Measurements from ENCODE around the gene AASDH. TPM values are rescaled to one million over a fixed set of nuclear protein-coding genes. Genes with fewer than 3 reads are reported as not detected.

AASDH gene
- total and polyA plus RNA-seq, 2 of the 4 experiments (the other 2 are of a cell fraction): 4.7 to 12.0 TPM

DNA sequence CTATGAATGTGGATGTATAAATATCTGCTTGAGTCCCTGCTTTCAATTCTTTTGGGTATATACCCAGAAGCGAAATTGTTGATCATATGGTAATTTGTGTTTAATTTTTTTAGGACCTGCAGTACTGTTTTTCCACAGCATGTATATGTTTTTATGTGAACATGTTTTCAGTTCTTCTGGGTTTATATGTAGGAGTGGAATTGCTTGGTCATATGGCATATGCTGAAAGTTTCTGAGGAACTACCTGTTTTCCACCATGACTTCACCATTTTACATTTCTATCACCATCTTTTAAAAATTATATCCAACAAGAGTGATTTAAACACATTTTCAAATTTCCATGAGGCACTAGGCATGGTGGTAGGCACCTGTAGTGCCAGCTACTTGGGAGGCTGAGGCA, 39.9 kb upstream of the AASDH start:
- intact Hi-C loops (cut with micrococcal nuclease): no loop called here
- Histone ChIP-seq H3K9me1 (ENCODE audit: insufficient read depth, low read length) (no peaks in the 10 kb centered on the region), H2BK120ac (ENCODE audit: low read depth, low read length) (no peak overlapping the region), H3K4ac (ENCODE audit: low read depth, low read length) (no peak overlapping the region), H3K9ac (ENCODE audit: low read depth, low read length) (no peak overlapping the region), H2AK5ac (ENCODE audit: low read depth, low read length) (no peak overlapping the region), H3K36me3 (ENCODE audit: control insufficient read depth, insufficient read depth, low read length) (no peaks in the 10 kb centered on the region), H3K9me3 (ENCODE audit: control insufficient read depth, insufficient read depth, low read length) (no peaks in the 10 kb centered on the region), H2AK9ac (replicated peaks; ENCODE audit: low read depth, low read length, poor library complexity) (no peak overlapping the region), H3K4me1 (ENCODE audit: control insufficient read depth, insufficient read depth, low read length) (no peaks in the 10 kb centered on the region), H3K27me3 (ENCODE audit: control insufficient read depth, insufficient read depth, low read length) (no peaks in the 10 kb centered on the region), H4K91ac (ENCODE audit: insufficient read depth, low read depth, low read length) (no peak overlapping the region), H3K79me1 (ENCODE audit: low read depth in 1 of 2, low read length in 2 of 2) (peaks cover 9 to 24% of the 10 kb centered on the region in 2 experiments; a peak in 3 of 4 replicates), H4K8ac (ENCODE audit: low read depth in 2 of 2, low read length in 2 of 2) (no peak overlapping the region), H2BK5ac (ENCODE audit: low read depth, low read length, poor library complexity, severe bottlenecking) (no peak overlapping the region), H3K4me3 (ENCODE audit: insufficient read depth, low read depth, low read length) (no peak overlapping the region), H3K56ac (ENCODE audit: extremely low read depth, insufficient read depth, low read length) (no peak overlapping the region), H3K27ac (ENCODE audit: insufficient read depth, low read length) (no peak overlapping the region), H2AFZ (replicated peaks; ENCODE audit: low read length, poor library complexity) (no peak overlapping the region), H3K23ac (ENCODE audit: low read depth, low read length) (no peak overlapping the region), H3K4me2 (ENCODE audit: low read depth, low read length) (no peak overlapping the region), H3K14ac (replicated peaks; ENCODE audit: low read depth, low read length) (no peak overlapping the region), H2BK20ac (ENCODE audit: low read depth, low read length) (no peak overlapping the region), H4K20me1 (ENCODE audit: insufficient read depth, low read length) (no peaks in the 10 kb centered on the region; the same call in none of the 2 replicates), H3K18ac (ENCODE audit: low read depth, low read length) (no peak overlapping the region), H4K5ac (ENCODE audit: low read depth, low read length) (no peak overlapping the region), H2BK15ac (ENCODE audit: low read depth, low read length) (no peak overlapping the region)
- dilution Hi-C loops (cut with HindIII; ENCODE audit: low sequenced_read_pairs, unreplicated experiment): no loop called here
- DNase-seq (no peak), ATAC-seq (ENCODE audit: low read depth) (no peak)
- BruUV-seq (replicated peaks): no TSS peak
- in situ Hi-C loops (cut with MboI; ENCODE audit: low sequenced_read_pairs): no loop called here
- no peak for TF ChIP-seq NFE2L2 (IDR thresholded peaks at IDR 0.05; ENCODE audit: low read depth, low read length)
- no peak for TF ChIP-seq RCOR1 (IDR thresholded peaks at IDR 0.05; ENCODE audit: insufficient replicate concordance, low read length)
- TF ChIP-seq RFX5 (IDR thresholded peaks at IDR 0.05; ENCODE audit: low read depth, low read length): no peak
- no peak for TF ChIP-seq MAFK (IDR thresholded peaks at IDR 0.05; ENCODE audit: low read depth, low read length)
- TF ChIP-seq, protein P1, sequence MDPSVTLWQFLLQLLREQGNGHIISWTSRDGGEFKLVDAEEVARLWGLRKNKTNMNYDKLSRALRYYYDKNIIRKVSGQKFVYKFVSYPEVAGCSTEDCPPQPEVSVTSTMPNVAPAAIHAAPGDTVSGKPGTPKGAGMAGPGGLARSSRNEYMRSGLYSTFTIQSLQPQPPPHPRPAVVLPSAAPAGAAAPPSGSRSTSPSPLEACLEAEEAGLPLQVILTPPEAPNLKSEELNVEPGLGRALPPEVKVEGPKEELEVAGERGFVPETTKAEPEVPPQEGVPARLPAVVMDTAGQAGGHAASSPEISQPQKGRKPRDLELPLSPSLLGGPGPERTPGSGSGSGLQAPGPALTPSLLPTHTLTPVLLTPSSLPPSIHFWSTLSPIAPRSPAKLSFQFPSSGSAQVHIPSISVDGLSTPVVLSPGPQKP (IDR thresholded peaks at IDR 0.05; ENCODE audit: borderline replicate concordance, low read depth, low read length): no peak
- TF ChIP-seq SMC3 (IDR thresholded peaks at IDR 0.05; ENCODE audit: low read depth, low read length): no peak
- TF ChIP-seq BHLHE40 (IDR thresholded peaks at IDR 0.05; ENCODE audit: low read depth, low read length): no peak
- no peak for TF ChIP-seq RAD21 (IDR thresholded peaks at IDR 0.05; ENCODE audit: low read length)
- TF ChIP-seq CEBPB (IDR thresholded peaks at IDR 0.05; ENCODE audit: low read depth, low read length): no peak
- TF ChIP-seq CHD1 (IDR thresholded peaks at IDR 0.05; ENCODE audit: low read depth, low read length): no peak
- TF ChIP-seq, protein P2, sequence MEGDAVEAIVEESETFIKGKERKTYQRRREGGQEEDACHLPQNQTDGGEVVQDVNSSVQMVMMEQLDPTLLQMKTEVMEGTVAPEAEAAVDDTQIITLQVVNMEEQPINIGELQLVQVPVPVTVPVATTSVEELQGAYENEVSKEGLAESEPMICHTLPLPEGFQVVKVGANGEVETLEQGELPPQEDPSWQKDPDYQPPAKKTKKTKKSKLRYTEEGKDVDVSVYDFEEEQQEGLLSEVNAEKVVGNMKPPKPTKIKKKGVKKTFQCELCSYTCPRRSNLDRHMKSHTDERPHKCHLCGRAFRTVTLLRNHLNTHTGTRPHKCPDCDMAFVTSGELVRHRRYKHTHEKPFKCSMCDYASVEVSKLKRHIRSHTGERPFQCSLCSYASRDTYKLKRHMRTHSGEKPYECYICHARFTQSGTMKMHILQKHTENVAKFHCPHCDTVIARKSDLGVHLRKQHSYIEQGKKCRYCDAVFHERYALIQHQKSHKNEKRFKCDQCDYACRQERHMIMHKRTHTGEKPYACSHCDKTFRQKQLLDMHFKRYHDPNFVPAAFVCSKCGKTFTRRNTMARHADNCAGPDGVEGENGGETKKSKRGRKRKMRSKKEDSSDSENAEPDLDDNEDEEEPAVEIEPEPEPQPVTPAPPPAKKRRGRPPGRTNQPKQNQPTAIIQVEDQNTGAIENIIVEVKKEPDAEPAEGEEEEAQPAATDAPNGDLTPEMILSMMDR (conservative IDR thresholded peaks at IDR 0.05; ENCODE audit: low read depth, low read length): no peak
- TF ChIP-seq MXI1 (IDR thresholded peaks at IDR 0.05; ENCODE audit: borderline replicate concordance, low read depth, low read length): no peak
- no peak for TF ChIP-seq MAZ (IDR thresholded peaks at IDR 0.05; ENCODE audit: borderline replicate concordance, low read depth, low read length)
- TF ChIP-seq POLR2A (IDR thresholded peaks at IDR 0.05; ENCODE audit: low read depth, low read length): no peak
- no peak for TF ChIP-seq FOS (IDR thresholded peaks at IDR 0.05; ENCODE audit: low read depth, low read length)
- TF ChIP-seq, protein P3, sequence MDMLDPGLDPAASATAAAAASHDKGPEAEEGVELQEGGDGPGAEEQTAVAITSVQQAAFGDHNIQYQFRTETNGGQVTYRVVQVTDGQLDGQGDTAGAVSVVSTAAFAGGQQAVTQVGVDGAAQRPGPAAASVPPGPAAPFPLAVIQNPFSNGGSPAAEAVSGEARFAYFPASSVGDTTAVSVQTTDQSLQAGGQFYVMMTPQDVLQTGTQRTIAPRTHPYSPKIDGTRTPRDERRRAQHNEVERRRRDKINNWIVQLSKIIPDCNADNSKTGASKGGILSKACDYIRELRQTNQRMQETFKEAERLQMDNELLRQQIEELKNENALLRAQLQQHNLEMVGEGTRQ (IDR thresholded peaks at IDR 0.05; ENCODE audit: low read depth, low read length): no peak
- ChIA-PET CTCF (interaction anchor here (0.7 kb wide), 1 partner anchor 17 kb away, joined by 3 read pairs; no protein-coding TSS in a partner anchor), POLR2A (ENCODE audit: unreplicated experiment) (interaction anchor here (0.7 kb wide), 1 partner anchor 8 kb away, joined by 3 read pairs; the partner anchor contains the start of gene PPAT)
- no CpG with 5 or more reads among the region's 1 CpG for WGBS, 2 experiments (ENCODE audit: extremely low coverage in 2 of 2, insufficient read length in 1 of 2)

All from IMR-90 (cell line).